GM23248 (cell line): ENCODE results near the gene TAS2R14. TPM values are rescaled to one million over a fixed set of nuclear protein-coding genes. Genes with fewer than 3 reads are reported as not detected.

Experiments
- DNase-seq: peaks from one replicate; pipeline ENCODE4 v3.0.0-alpha.2; 2015
- H2AFZ ChIP-seq: fragments of 200-600 bp; sonication (generic); 2 replicates; pipeline ENCODE4 v1.6.1; 2016; ENCODE audit warnings: antibody characterized with exemption
- H3F3A ChIP-seq: fragments of 200-600 bp; sonication (generic); 2 replicates; pipeline ENCODE4 v1.6.1; 2016; ENCODE audit warnings: mild to moderate bottlenecking, antibody characterized with exemption, mixed run types; ENCODE audit not compliant: insufficient read depth
- H3K27ac ChIP-seq: fragments of 200-600 bp; sonication (generic); 2 replicates; pipeline ENCODE4 v1.5.1; 2016; ENCODE audit warnings: mild to moderate bottlenecking
- H3K27me3 ChIP-seq: fragments of 200-600 bp; sonication (generic); replicated peaks from 2 replicates; pipeline ENCODE4 v1.6.1; 2016; ENCODE audit warnings: mild to moderate bottlenecking; ENCODE audit not compliant: insufficient read depth
- H3K36me3 ChIP-seq: fragments of 200-600 bp; sonication (generic); 2 replicates; pipeline ENCODE4 v1.6.1; 2016; ENCODE audit warnings: low read depth, mild to moderate bottlenecking
- H3K4me1 ChIP-seq: fragments of 200-600 bp; sonication (generic); 2 replicates; pipeline ENCODE4 v1.6.1; 2016; ENCODE audit warnings: mild to moderate bottlenecking; ENCODE audit not compliant: insufficient read depth
- H3K4me2 ChIP-seq: fragments of 200-600 bp; sonication (generic); one replicate; pipeline ENCODE4 v1.6.1; 2016; ENCODE audit warnings: mild to moderate bottlenecking; ENCODE audit not compliant: unreplicated experiment
- H3K4me3 ChIP-seq: fragments of 200-600 bp; sonication (generic); 2 replicates; pipeline ENCODE4 v1.5.1; 2016; ENCODE audit warnings: mild to moderate bottlenecking
- H3K79me2 ChIP-seq: fragments of 200-600 bp; sonication (generic); 2 replicates; pipeline ENCODE4 v1.6.1; 2016; ENCODE audit warnings: mild to moderate bottlenecking; ENCODE audit not compliant: insufficient read depth
- H3K9ac ChIP-seq: fragments of 200-600 bp; sonication (generic); 2 replicates; pipeline ENCODE4 v1.6.1; 2016; ENCODE audit warnings: mild to moderate bottlenecking
- H3K9me2 ChIP-seq: fragments of 200-600 bp; sonication (generic); 2 replicates; pipeline ENCODE4 v1.6.1; 2016; ENCODE audit warnings: mixed run types, mild to moderate bottlenecking, moderate library complexity; ENCODE audit not compliant: insufficient read depth
- H3K9me3 ChIP-seq: fragments of 200-600 bp; sonication (generic); one replicate; pipeline ENCODE4 v1.6.1; 2017; ENCODE audit warnings: low read depth
- H4K20me1 ChIP-seq: fragments of 200-600 bp; sonication (generic); 2 replicates; pipeline ENCODE4 v1.6.0; 2016; ENCODE audit not compliant: insufficient read depth
- EZH2 ChIP-seq: fragments of 200-600 bp; sonication (generic); IDR thresholded peaks from 2 replicates; pipeline ENCODE4 v1.6.1; 2018; ENCODE audit warnings: antibody characterized with exemption, mild to moderate bottlenecking; ENCODE audit not compliant: insufficient read depth, poor library complexity, severe bottlenecking
- EZH2phosphoT487 ChIP-seq: fragments of 200-600 bp; sonication (generic); IDR thresholded peaks from 2 replicates; pipeline ENCODE4 v1.6.1; 2018; ENCODE audit warnings: antibody characterized with exemption, moderate library complexity, mild to moderate bottlenecking, low read depth; ENCODE audit not compliant: insufficient read depth
- WGBS, 2 experiments: methylation state at CpG; one replicate each; pipeline ENCODE4 v1.1.6; 2015 to 2017; ENCODE audit warnings: low lambda C conversion rate in 2 of 2, low coverage in 1 of 2; ENCODE audit errors: missing lambda C conversion rate in 2 of 2; 5-methylcytosine and 5-hydroxymethylcytosine counted together
- in situ Hi-C: fragments of 300-500 bp; cut with MboI; formaldehyde crosslinking; loops from 2 replicates; pipeline ENCODE4 v1.15.0; 2020
- polyA plus RNA-seq: library from polyadenylated mRNA; unstranded; fragments of >200 nt; fragmentation: Nextera tagmentation; extraction: Ambion mirVana; gene quantifications from 2 replicates; pipeline ENCODE4 v1.2.1, GENCODE V29; 2016
- total RNA-seq: library from RNA; depleted of rRNA; stranded (reverse); fragments of >200 nt; shearing (Covaris generic); gene quantifications from 2 replicates; pipeline ENCODE4 v1.2.3, GENCODE V29; 2014

TAS2R14 gene
- total and polyA plus RNA-seq, 2 experiments from 2014 or later: 1.2 to 3.0 TPM

DNA sequence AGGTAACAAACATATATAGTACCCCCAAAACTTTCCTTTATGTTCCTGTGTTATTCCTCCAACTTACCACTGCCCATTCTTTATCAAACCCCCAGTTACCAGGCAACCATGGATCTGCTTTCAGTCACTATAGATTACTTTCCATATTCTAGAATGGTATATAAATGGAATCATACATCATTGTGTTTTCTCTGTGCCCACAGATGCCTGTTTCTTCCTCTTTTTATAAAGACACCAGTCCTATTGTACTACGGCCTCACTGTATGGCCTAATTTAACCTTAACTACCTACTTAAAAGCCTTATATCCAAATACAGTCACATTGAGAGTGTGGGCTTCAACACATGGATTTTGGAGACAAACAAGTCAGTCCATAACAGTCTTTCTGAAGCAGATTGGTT lies 2.6 kb downstream of the TAS2R14 start:
- WGBS, 2 experiments: 92 to 100% methylated on average over 1 of the region's 1 CpG
- no peaks in the 10 kb centered on the region for H3K27me3 ChIP-seq
- no peak for TF ChIP-seq EZH2phosphoT487
- no peak for TF ChIP-seq EZH2

GRCh38 chr12:10928746-10929286 lies 10.2 kb downstream of the TAS2R14 start, which contains the start of gene PRH2:
Gene PRH2 (plus strand): TSS chr12:10929236. CDS start chr12:10929274, 38 bp downstream.
- H4K20me1 ChIP-seq: no peaks in the 10 kb centered on the region
- in situ Hi-C loops: no loop called here

More for the DNA sequence above, 2.6 kb downstream of the TAS2R14 start:
- no peaks in the 10 kb centered on the region for H3K36me3 ChIP-seq
- no peak overlapping the region for H2AFZ ChIP-seq
- no peak overlapping the region for H3K4me2 ChIP-seq
- no peaks in the 10 kb centered on the region for H3K79me2 ChIP-seq
- no peak overlapping the region for H3K27ac ChIP-seq
- H3K4me3 ChIP-seq: no peak overlapping the region
- H3K9me2 ChIP-seq: no peaks in the 10 kb centered on the region
- no peaks in the 10 kb centered on the region for H3K9me3 ChIP-seq
- H3F3A ChIP-seq: peaks cover 14% of the 10 kb centered on the region
- H4K20me1 ChIP-seq: no peaks in the 10 kb centered on the region
- peaks cover 13% of the 10 kb centered on the region for H3K4me1 ChIP-seq
- in situ Hi-C loops: no loop called here
- no peak overlapping the region for H3K9ac ChIP-seq
- no peak for DNase-seq

GRCh38 chr12:10926269-10926668 lies 12.8 kb downstream of the TAS2R14 start:
- H3K27me3 ChIP-seq: no peaks in the 10 kb centered on the region
- no peaks in the 10 kb centered on the region for H3F3A ChIP-seq
- no peak overlapping the region for H3K9ac ChIP-seq
- H4K20me1 ChIP-seq: no peaks in the 10 kb centered on the region
- TF ChIP-seq EZH2 (no peak), EZH2phosphoT487 (no peak)
- no peaks in the 10 kb centered on the region for H3K4me1 ChIP-seq
- no peaks in the 10 kb centered on the region for H3K79me2 ChIP-seq
- no peaks in the 10 kb centered on the region; the same call in 1 of the 2 replicates for H3K9me2 ChIP-seq
- H3K9me3 ChIP-seq: no peaks in the 10 kb centered on the region
- H3K36me3 ChIP-seq: no peaks in the 10 kb centered on the region
- no peak overlapping the region for H3K27ac ChIP-seq
- DNase-seq: no peak
- no peak overlapping the region for H3K4me2 ChIP-seq
- WGBS, 2 experiments: 94 to 96% methylated on average over 5 of the region's 5 CpGs
- no peak overlapping the region for H3K4me3 ChIP-seq
- H2AFZ ChIP-seq: no peak overlapping the region
- in situ Hi-C loops: no loop called here

More at GRCh38 chr12:10928746-10929286, 10.2 kb downstream of the TAS2R14 start, which contains the start of gene PRH2:
- H3K4me1 ChIP-seq: no peaks in the 10 kb centered on the region
- H3K4me3 ChIP-seq: no peak within 1 kb of the TSS
- no peaks in the 10 kb centered on the region for H3K36me3 ChIP-seq
- H3F3A ChIP-seq: no peaks in the 10 kb centered on the region
- 83 to 87% methylated on average over 5 of the region's 5 CpGs for WGBS, 2 experiments
- H3K9ac ChIP-seq: no peak within 1 kb of the TSS
- no peak within 1 kb of the TSS for H3K4me2 ChIP-seq
- no peak for DNase-seq
- H2AFZ ChIP-seq: no peak within 1 kb of the TSS
- TF ChIP-seq EZH2phosphoT487 (no peak), EZH2 (no peak)
- no peaks in the 10 kb centered on the region for H3K9me3 ChIP-seq
- H3K79me2 ChIP-seq: no peaks in the 10 kb centered on the region
- H3K27me3 ChIP-seq: no peaks in the 10 kb centered on the region
- no peak within 1 kb of the TSS for H3K27ac ChIP-seq
- no peaks in the 10 kb centered on the region; the same call in 1 of the 2 replicates for H3K9me2 ChIP-seq

DNA sequence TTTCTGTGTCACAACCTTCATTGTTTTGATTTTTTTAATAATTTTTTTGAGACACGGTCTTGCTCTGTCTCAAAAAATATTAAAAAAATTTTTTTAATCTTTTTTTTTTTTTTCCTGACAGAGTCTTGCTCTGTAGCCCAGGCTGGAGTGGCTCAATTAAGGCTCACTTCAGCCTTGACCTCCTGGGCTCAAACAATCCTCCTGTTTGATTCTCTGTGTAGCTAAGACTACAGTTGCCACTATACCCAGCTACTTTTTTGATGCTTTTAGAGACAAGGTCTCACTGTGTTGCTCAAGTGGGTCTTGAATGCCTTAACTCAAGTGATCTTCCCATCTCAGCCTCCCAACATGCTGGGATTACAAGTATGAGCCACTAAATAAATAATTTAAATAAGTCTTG lies 19.3 kb downstream of the TAS2R14 start:
- Histone ChIP-seq H3K4me3 (no peak overlapping the region), H3K79me2 (no peaks in the 10 kb centered on the region), H3K9me3 (no peaks in the 10 kb centered on the region), H3K27me3 (no peaks in the 10 kb centered on the region), H3K4me1 (no peaks in the 10 kb centered on the region), H3K9me2 (no peaks in the 10 kb centered on the region), H4K20me1 (no peaks in the 10 kb centered on the region), H2AFZ (no peak overlapping the region), H3F3A (no peaks in the 10 kb centered on the region), H3K36me3 (no peaks in the 10 kb centered on the region), H3K27ac (no peak overlapping the region), H3K9ac (no peak overlapping the region), H3K4me2 (no peak overlapping the region)
- no peak for DNase-seq
- in situ Hi-C loops: no loop called here
- TF ChIP-seq EZH2phosphoT487 (no peak), EZH2 (no peak)
- 95 to 100% methylated on average over 1 of the region's 1 CpG for WGBS, 2 experiments
